NK-92 treated with Interleukin-12 subunit alpha and Interleukin-12 subunit beta, amount 100 ng/mL, for 24 hours (cell line): ENCODE measurements around the gene PTH1R.
A peak's percentile ranks its signal among the peaks of the same experiment; 100 is the strongest.
"Not testable (repeated sequence)": the region's sequence is repeated elsewhere in the genome, so short reads cannot be mapped to it uniquely, and the experiment has no call there.

Experiments used
- DNase-seq: peaks from one replicate; lab custom pipeline; 2025; lab: John Stamatoyannopoulos, UW

The PTH1R gene

GRCh38 chr3:46899151-46900006 lies 21.9 kb downstream of the PTH1R start:
- no peak for DNase-seq

GRCh38 chr3:46900007-46900292 lies 22.4 kb downstream of the PTH1R start:
- no peak for DNase-seq

- no peak for DNase-seq
Measured at GRCh38 chr3:46900356-46900755, 22.8 kb downstream of the PTH1R start.

GRCh38 chr3:46901061-46901460 lies 23.5 kb downstream of the PTH1R start:
- DNase-seq = no peak

- DNase-seq = no peak
Measured at GRCh38 chr3:46901591-46902187, 24.2 kb downstream of the PTH1R start.

GRCh38 chr3:46902188-46902631 lies 24.7 kb downstream of the PTH1R start:
- no peak for DNase-seq

GRCh38 chr3:46903341-46904302 lies 26.1 kb downstream of the PTH1R start:
- no peak for DNase-seq

- no peak for DNase-seq
Measured at GRCh38 chr3:46904303-46905212, 27.0 kb downstream of the PTH1R start.

- no peak for DNase-seq
Measured at GRCh38 chr3:46905213-46905560, 27.7 kb downstream of the PTH1R start.

- no peak for DNase-seq
Measured at GRCh38 chr3:46905661-46906451, 28.3 kb downstream of the PTH1R start.

GRCh38 chr3:46906471-46907058 lies 29.0 kb downstream of the PTH1R start:
- DNase-seq = no peak

GRCh38 chr3:46907271-46907670 lies 29.8 kb downstream of the PTH1R start:
- DNase-seq = no peak

GRCh38 chr3:46907960-46908293 lies 30.4 kb downstream of the PTH1R start:
- no peak for DNase-seq

- DNase-seq = no peak
Measured at GRCh38 chr3:46908294-46908985, 30.9 kb downstream of the PTH1R start.

- DNase-seq = no peak
Measured at GRCh38 chr3:46908986-46909534, 31.5 kb downstream of the PTH1R start.

- DNase-seq = peak; percentile 45
Measured at GRCh38 chr3:46909535-46910161, 32.1 kb downstream of the PTH1R start.

- DNase-seq = no peak
Measured at GRCh38 chr3:46910166-46910760, 32.7 kb downstream of the PTH1R start.

- DNase-seq = not testable (repeated sequence)
Measured at GRCh38 chr3:46910914-46911313, 33.4 kb downstream of the PTH1R start.

GRCh38 chr3:46912986-46913385 lies 35.5 kb downstream of the PTH1R start:
- no peak for DNase-seq
